COLO829 (cell line): ENCODE data around the gene LHB.
A peak's percentile ranks its signal among the peaks of the same experiment; 100 is the strongest.

Experiments
- DNase-seq: peaks from one replicate; pipeline ENCODE4 v3.0.0; 2012; ENCODE audit warnings: low spot score

The LHB gene

GRCh38 chr19:48975947-48976847 is 40.7 kb downstream of the LHB start:
- no peak for DNase-seq

- no peak for DNase-seq
These were observed 45.9 kb downstream of the LHB start for GRCh38 chr19:48970923-48971395.

DNA sequence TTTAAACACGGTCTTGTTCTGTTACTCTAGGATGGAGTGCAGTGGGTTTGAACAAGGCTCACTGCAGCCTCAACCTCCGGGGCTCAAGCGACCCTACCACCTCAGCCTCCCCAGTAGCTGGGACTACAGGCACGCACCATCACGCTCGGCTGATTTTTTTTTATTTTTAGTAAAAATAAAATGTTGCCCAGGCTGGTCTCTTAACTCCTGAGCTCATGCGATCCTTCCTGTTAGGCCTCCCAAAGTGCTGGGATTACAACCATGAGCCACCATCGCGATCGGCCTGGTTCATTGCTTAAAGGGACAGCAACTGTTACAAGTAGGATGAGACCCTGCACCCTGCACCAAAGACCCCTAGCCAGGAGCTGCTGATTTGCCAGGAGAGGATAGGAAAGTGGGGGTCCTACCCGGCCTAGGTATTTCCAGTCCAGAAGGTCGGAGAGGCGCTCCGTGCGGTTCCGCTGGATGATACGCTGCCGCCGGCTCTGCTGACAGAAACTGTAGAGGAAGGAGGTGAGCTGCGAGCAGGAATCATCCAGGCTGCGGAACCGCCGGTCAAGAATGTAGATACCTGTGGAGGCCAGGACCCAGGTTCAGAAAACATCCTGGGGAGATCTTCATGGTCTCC is 46.6 kb downstream of the LHB start:
- DNase-seq: no peak

GRCh38 chr19:48969276-48970138 is 47.4 kb downstream of the LHB start:
- DNase-seq: peak; percentile 60

GRCh38 chr19:48968813-48969218 is 48.1 kb downstream of the LHB start:
- DNase-seq: no peak

GRCh38 chr19:48968179-48968661 is 48.7 kb downstream of the LHB start:
- no peak for DNase-seq

DNA sequence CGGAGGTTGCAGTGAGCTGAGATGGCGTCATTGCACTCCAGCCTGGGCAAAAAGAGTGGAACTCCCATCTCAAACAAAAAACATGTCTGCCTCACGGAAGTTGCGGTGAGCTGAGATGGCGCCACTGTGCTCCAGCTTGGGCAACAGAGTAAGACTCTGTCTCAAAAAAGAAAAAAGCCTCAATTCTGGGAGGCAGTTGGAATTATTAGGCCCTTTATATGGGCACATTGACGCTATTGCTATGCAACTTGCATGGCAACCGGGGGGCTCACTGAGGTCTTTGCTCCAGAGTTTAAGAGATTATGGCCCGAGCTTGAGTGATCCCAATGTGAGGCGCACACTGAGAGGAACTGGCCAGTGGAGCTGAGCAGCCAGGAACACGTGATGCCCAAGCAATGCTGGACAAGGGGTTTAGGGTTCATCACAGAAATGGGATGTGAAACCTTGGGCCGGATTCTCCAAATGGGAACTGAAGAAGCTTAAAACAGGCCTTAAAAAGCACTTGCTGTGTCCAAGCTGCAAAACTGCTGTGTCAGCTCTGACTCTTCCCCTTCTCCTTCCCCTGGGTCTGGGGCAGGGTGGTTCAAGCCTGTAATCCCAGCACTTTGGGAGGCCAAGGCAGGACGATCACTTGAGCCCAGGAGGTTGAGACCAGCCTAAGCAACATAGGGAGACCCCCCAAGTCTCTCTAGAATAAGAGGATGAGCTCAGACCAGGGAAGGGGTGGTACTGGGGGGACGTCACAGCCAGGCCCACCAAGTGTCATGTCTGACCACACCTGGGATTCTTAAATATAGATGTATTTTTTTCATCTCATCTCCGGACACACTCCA is 49.3 kb downstream of the LHB start:
- no peak for DNase-seq

DNA sequence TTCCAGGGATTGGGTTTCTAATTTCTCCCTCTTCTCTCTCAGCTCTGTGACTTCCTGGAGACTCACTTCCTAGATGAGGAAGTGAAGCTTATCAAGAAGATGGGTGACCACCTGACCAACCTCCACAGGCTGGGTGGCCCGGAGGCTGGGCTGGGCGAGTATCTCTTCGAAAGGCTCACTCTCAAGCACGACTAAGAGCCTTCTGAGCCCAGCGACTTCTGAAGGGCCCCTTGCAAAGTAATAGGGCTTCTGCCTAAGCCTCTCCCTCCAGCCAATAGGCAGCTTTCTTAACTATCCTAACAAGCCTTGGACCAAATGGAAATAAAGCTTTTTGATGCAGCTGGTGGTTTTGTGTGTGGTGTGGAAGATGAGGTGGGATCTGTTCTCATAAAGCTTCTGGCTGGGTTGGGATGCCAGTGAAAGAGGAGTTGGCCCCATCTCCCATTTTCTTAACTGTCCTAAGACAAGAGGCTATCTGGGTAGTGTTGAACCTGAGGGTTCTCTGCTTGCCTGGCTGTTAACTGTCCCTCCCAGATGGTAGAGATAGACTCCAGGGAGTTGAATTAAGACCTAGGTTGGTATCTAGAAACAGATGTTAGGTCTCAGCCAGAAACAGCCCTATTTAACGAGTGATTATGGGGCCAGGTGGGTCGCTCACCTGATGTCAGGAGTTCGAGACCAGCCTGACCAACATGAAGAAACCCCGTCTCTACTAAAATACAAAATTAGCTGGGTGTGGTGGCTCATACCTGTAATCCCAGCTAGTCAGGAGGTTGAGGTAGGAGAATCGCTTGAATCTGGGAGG is 50.1 kb downstream of the LHB start:
- no peak for DNase-seq
